Body of pancreas (tissue), 4 donors: ENCODE results near the gene NSL1. TPM values are rescaled to one million over a fixed set of nuclear protein-coding genes. Genes with fewer than 3 reads are reported as not detected.

Experiments used
- ATAC-seq: fragments of 150-250 bp; one replicate; pipeline ENCODE4 v1.9.1; 2016
- DNase-seq, 4 donors: peaks; one replicate each; pipeline ENCODE4 v3.0.0-alpha.2; 2019
- H3K27ac ChIP-seq, 4 donors: fragments of 200-600 bp; sonication (generic); 1 replicate in 3 of 4; 2 replicates in 1 of 4; pipeline versions ENCODE4 v1.5.1 to v1.6.1; 2016 to 2019; ENCODE audit warnings: mild to moderate bottlenecking in 1 of 4, mixed read lengths in 1 of 4, moderate library complexity in 1 of 4
- H3K27me3 ChIP-seq, 2 donors: fragments of 200-600 bp; sonication (generic); one replicate each; pipeline ENCODE4 v1.6.0; 2016; ENCODE audit warnings: mild to moderate bottlenecking in 1 of 2
- H3K36me3 ChIP-seq, 2 donors: fragments of 200-600 bp; sonication (generic); replicated peaks in 1 of 2; 2 replicates each; pipeline ENCODE4 v1.5.1; 2016; ENCODE audit warnings: low read depth in 2 of 2; ENCODE audit not compliant: insufficient read depth in 1 of 2
- H3K4me1 ChIP-seq: fragments of 200-600 bp; sonication (generic); one replicate; pipeline ENCODE4 v1.6.0; 2016
- H3K4me3 ChIP-seq, 2 donors: fragments of 200-600 bp; sonication (generic); 1 replicate in 1 of 2; 2 replicates in 1 of 2; pipeline ENCODE4 v1.5.1; 2016 to 2019
- H3K9me3 ChIP-seq, 3 donors: fragments of 200-600 bp; sonication (generic); 1 replicate in 2 of 3; 2 replicates in 1 of 3; pipeline ENCODE4 v1.5.1; 2016
- CTCF ChIP-seq, 7 experiments: fragments of 450-650 bp in 4 of 7; fragments of 200-600 bp in 3 of 7; sonication (generic) in 3 of 7; IDR thresholded peaks; one replicate each; pipeline ENCODE4 v1.5.1; 2016 to 2019; ENCODE audit warnings: antibody characterized with exemption in 7 of 7
- POLR2A ChIP-seq, 3 donors: fragments of 450-650 bp; IDR thresholded peaks; one replicate each; pipeline ENCODE4 v1.6.1; 2016; ENCODE audit warnings: antibody characterized with exemption in 3 of 3, mild to moderate bottlenecking in 2 of 3
- WGBS, 2 donors: methylation state at CpG; one replicate each; pipeline ENCODE4 v1.1.5; 2017; 5-methylcytosine and 5-hydroxymethylcytosine counted together
- intact Hi-C: fragments of 100-400 bp; cut with DNase I; formaldehyde crosslinking; loops from one replicate; pipeline ENCODE4 v1.15.1; 2023
- total RNA-seq, 2 donors: library from RNA; depleted of rRNA; stranded (reverse); fragments of >200 nt; gene quantifications; one replicate each; pipeline ENCODE4 v1.1.0, GENCODE V29; 2016

NSL1 gene
- total RNA-seq, 2 donors from 2014 or later, result 13.8 to 35.8 TPM

- Histone ChIP-seq H3K4me1 (peaks cover 14% of the 10 kb centered on the region), H3K27ac (peak overlapping the region; percentile 72 to 90 (median 87))
Measured at GRCh38 chr1:212792396-212792908, 875 bp upstream of the NSL1 start.

GRCh38 chr1:212791261-212791675 is 309 bp downstream of the NSL1 start:
- H3K4me1 ChIP-seq, result peaks cover 14% of the 10 kb centered on the region
- H3K27ac ChIP-seq, result peak overlapping the region in 3 of 4 donors; percentile 72 to 90 (median 87)
- no peaks in the 10 kb centered on the region for H3K27me3 ChIP-seq
- intact Hi-C loops, result no loop called here
- ATAC-seq (peak; percentile 35), DNase-seq (no peak)
- no peak for TF ChIP-seq CTCF (IDR thresholded peaks at IDR 0.05)
- no peak for TF ChIP-seq POLR2A (IDR thresholded peaks at IDR 0.05)
- no peaks in the 10 kb centered on the region for H3K36me3 ChIP-seq
- H3K9me3 ChIP-seq, result no peaks in the 10 kb centered on the region
- H3K4me3 ChIP-seq, result peak overlapping the region; percentile 30 to 83
- WGBS, 2 donors, result 0 to 1% methylated on average over 12 to 22 of the region's 22 CpGs

More at GRCh38 chr1:212792396-212792908, 875 bp upstream of the NSL1 start:
- TF ChIP-seq POLR2A (IDR thresholded peaks at IDR 0.05) (no peak), CTCF (IDR thresholded peaks at IDR 0.05) (no peak)
- DNase-seq (no peak), ATAC-seq (no peak)
- Histone ChIP-seq H3K4me3 (peak overlapping the region; percentile 12 to 83), H3K27me3 (no peaks in the 10 kb centered on the region), H3K9me3 (no peaks in the 10 kb centered on the region), H3K36me3 (peaks cover 0 to 6% of the 10 kb centered on the region in 2 donors)
- WGBS, 2 donors, result 15 to 19% methylated on average over 16 of the region's 16 CpGs
- intact Hi-C loops, result no loop called here

GRCh38 chr1:212785871-212786270 is 5.7 kb downstream of the NSL1 start:
- TF ChIP-seq CTCF (IDR thresholded peaks at IDR 0.05), result no peak
- TF ChIP-seq POLR2A (IDR thresholded peaks at IDR 0.05), result no peak
- intact Hi-C loops, result no loop called here
- Histone ChIP-seq H3K27me3 (no peaks in the 10 kb centered on the region), H3K4me1 (peaks cover 9% of the 10 kb centered on the region), H3K36me3 (peaks cover 0 to 8% of the 10 kb centered on the region in 2 donors), H3K4me3 (no peak overlapping the region), H3K27ac (no peak overlapping the region), H3K9me3 (no peaks in the 10 kb centered on the region)
- WGBS, 2 donors, result 95 to 100% methylated on average over 1 of the region's 1 CpG
- ATAC-seq, result no peak
- DNase-seq, result no peak

- H3K27me3 ChIP-seq, result no peaks in the 10 kb centered on the region
- H3K27ac ChIP-seq, result no peak overlapping the region
- ATAC-seq (no peak), DNase-seq (no peak)
- intact Hi-C loops, result no loop called here
- no peaks in the 10 kb centered on the region for H3K9me3 ChIP-seq
- H3K4me3 ChIP-seq, result no peak overlapping the region
- 78 to 79% methylated on average over 1 of the region's 1 CpG for WGBS, 2 donors
- TF ChIP-seq POLR2A (IDR thresholded peaks at IDR 0.05) (no peak), CTCF (IDR thresholded peaks at IDR 0.05) (no peak)
- H3K36me3 ChIP-seq, result peaks cover 0 to 9% of the 10 kb centered on the region in 2 donors
- H3K4me1 ChIP-seq, result no peaks in the 10 kb centered on the region
Measured at GRCh38 chr1:212783976-212784375, 7.6 kb downstream of the NSL1 start.
